HepG2 (cell line): ENCODE measurements around the gene DAPK1.

Experiments
- CTCF ChIP-seq: sonication (generic); formaldehyde crosslinking; IDR thresholded peaks from 2 replicates; pipeline ENCODE4 v1.5.0; 2020; ENCODE audit warnings: mild to moderate bottlenecking, missing genetic modification reagents, moderate library complexity
- FOXK2 ChIP-seq: fragments of 450-650 bp; IDR thresholded peaks from 2 replicates; pipeline ENCODE4 v1.6.1; 2016
- MEIS2 ChIP-seq: sonication (generic); formaldehyde crosslinking; IDR thresholded peaks from 2 replicates; pipeline ENCODE4 v1.9.0; 2021; ENCODE audit warnings: mild to moderate bottlenecking, missing genetic modification reagents
- RBAK ChIP-seq: sonication (generic); formaldehyde crosslinking; IDR thresholded peaks from 2 replicates; pipeline ENCODE4 v1.5.1; 2020; ENCODE audit warnings: mild to moderate bottlenecking, missing genetic modification reagents

GRCh38 chr9:87657893-87658292 is 160.2 kb downstream of the DAPK1 start:
- no peak for TF ChIP-seq MEIS2 (CRISPR knock-in tag)
- TF ChIP-seq RBAK, result no peak
- TF ChIP-seq FOXK2, result no peak
- TF ChIP-seq CTCF (CRISPR knock-in tag), result no peak
